SK-N-SH (cell line): Measurements from ENCODE around the gene LTB4R. TPM values are rescaled to one million over a fixed set of nuclear protein-coding genes. Genes with fewer than 3 reads are reported as not detected.

Experiments used
- CTCF ChIA-PET: fragments of 300-600, 350-600 bp; formaldehyde crosslinking; extraction: SDS; loops from one replicate; lab custom pipeline; 2021; lab: Yijun Ruan, JAX
- POLR2A ChIA-PET: fragments of 350-600 bp; sonication (Branson Sonifier 250); formaldehyde crosslinking; extraction: SDS; loops from one replicate; lab custom pipeline; 2020; ENCODE audit warnings: antibody characterized with exemption, inconsistent platforms; lab: Yijun Ruan, JAX
- DNase-seq: peaks from one replicate; pipeline ENCODE4 v3.0.0; 2012
- H2AFZ ChIP-seq: fragments of 200-600 bp; sonication (generic); 2 replicates; pipeline ENCODE4 v1.8.1; 2016; ENCODE audit warnings: antibody characterized with exemption, mild to moderate bottlenecking, low read depth
- H3F3A ChIP-seq: fragments of 200-600 bp; sonication (generic); replicated peaks from 2 replicates; pipeline ENCODE3; 2016; ENCODE audit warnings: antibody characterized with exemption, mild to moderate bottlenecking; ENCODE audit not compliant: insufficient read depth
- H3K27ac ChIP-seq, 2 experiments: fragments of 200-500 bp in 1 of 2; fragments of 200-600 bp in 1 of 2; sonication (Bioruptor generic) in 1 of 2; sonication (generic), shearing (Covaris generic) in 1 of 2; 2 replicates each; pipeline versions ENCODE4 v1.5.1 to v1.6.1; 2014 to 2016; ENCODE audit warnings: low read depth in 2 of 2, inconsistent platforms in 1 of 2, low read length in 1 of 2, mild to moderate bottlenecking in 1 of 2, mixed read lengths in 1 of 2
- H3K27me3 ChIP-seq: fragments of 200-600 bp; sonication (generic), shearing (Covaris generic); 2 replicates; pipeline ENCODE4 v1.6.1; 2016; ENCODE audit warnings: mixed run types; ENCODE audit not compliant: insufficient read depth
- H3K36me3 ChIP-seq, 2 experiments: fragments of 200-500 bp in 1 of 2; fragments of 200-600 bp in 1 of 2; sonication (Bioruptor generic) in 1 of 2; sonication (generic) in 1 of 2; replicated peaks in 1 of 2; 2 replicates each; pipeline versions ENCODE3 to v1.5.1; 2014 to 2016; ENCODE audit warnings: low read length in 1 of 2, mild to moderate bottlenecking in 1 of 2; ENCODE audit not compliant: insufficient read depth in 2 of 2, control insufficient read depth in 1 of 2
- H3K4me1 ChIP-seq, 2 experiments: fragments of 200-500 bp in 1 of 2; fragments of 200-600 bp in 1 of 2; sonication (Bioruptor generic) in 1 of 2; sonication (generic), shearing (Covaris generic) in 1 of 2; 2 replicates each; pipeline versions ENCODE4 v1.5.1 to v1.6.1; 2014 to 2016; ENCODE audit warnings: low read depth in 1 of 2, low read length in 1 of 2, mixed run types in 1 of 2; ENCODE audit not compliant: insufficient read depth in 2 of 2, control insufficient read depth in 1 of 2
- H3K4me2 ChIP-seq: fragments of 200-600 bp; sonication (generic), shearing (Covaris generic); 2 replicates; pipeline ENCODE4 v1.6.1; 2017; ENCODE audit warnings: mixed run types
- H3K4me3 ChIP-seq, 2 experiments: fragments of 200-500 bp in 1 of 2; fragments of 200-600 bp in 1 of 2; sonication (Bioruptor generic) in 1 of 2; sonication (generic), shearing (Covaris generic) in 1 of 2; 2 replicates each; pipeline versions ENCODE4 v1.5.1 to v1.8.1; 2014 to 2016; ENCODE audit warnings: low read depth in 2 of 2, inconsistent platforms in 1 of 2, low read length in 1 of 2, mild to moderate bottlenecking in 1 of 2, mixed read lengths in 1 of 2, moderate library complexity in 1 of 2
- H3K79me2 ChIP-seq: fragments of 200-600 bp; sonication (generic); 2 replicates; pipeline ENCODE4 v1.8.1; 2017; ENCODE audit warnings: mild to moderate bottlenecking; ENCODE audit not compliant: insufficient read depth
- H3K9ac ChIP-seq: fragments of 200-600 bp; sonication (generic); 2 replicates; pipeline ENCODE4 v1.6.1; 2017; ENCODE audit warnings: mixed run types
- H3K9me2 ChIP-seq: fragments of 200-600 bp; sonication (generic); 2 replicates; pipeline ENCODE4 v1.6.1; 2017; ENCODE audit warnings: mixed run types
- H3K9me3 ChIP-seq: fragments of 200-600 bp; sonication (generic); 2 replicates; pipeline ENCODE4 v1.6.1; 2017; ENCODE audit warnings: mixed run types, mild to moderate bottlenecking, moderate library complexity
- H4K20me1 ChIP-seq: fragments of 200-600 bp; sonication (generic); 2 replicates; pipeline ENCODE4 v1.6.1; 2017; ENCODE audit warnings: mild to moderate bottlenecking, mixed run types; ENCODE audit not compliant: insufficient read depth
- FOXJ3 ChIP-seq: sonication (generic); formaldehyde crosslinking; IDR thresholded peaks from 2 replicates; pipeline ENCODE4 v1.5.1; 2020; ENCODE audit warnings: mild to moderate bottlenecking, missing genetic modification reagents
- MXI1 ChIP-seq: IDR thresholded peaks from 2 replicates; pipeline ENCODE4 v1.6.1; 2012; ENCODE audit warnings: mild to moderate bottlenecking, low read depth, low read length, improper control_type of control experiment
- RAD21 ChIP-seq: IDR thresholded peaks from 2 replicates; pipeline ENCODE4 v1.6.1; 2012; ENCODE audit warnings: mild to moderate bottlenecking, low read length
- RCOR1 ChIP-seq: fragments of 150-350 bp; IDR thresholded peaks from 2 replicates; pipeline ENCODE4 v1.6.1; 2017; ENCODE audit warnings: antibody characterized with exemption, low read length
- RXRA ChIP-seq: IDR thresholded peaks from 2 replicates; pipeline ENCODE4 v1.4.0; 2012; ENCODE audit warnings: low read depth, mild to moderate bottlenecking, borderline replicate concordance
- SMC3 ChIP-seq: IDR thresholded peaks from 2 replicates; pipeline ENCODE4 v1.6.1; 2012; ENCODE audit warnings: low read depth, low read length, improper control_type of control experiment
- TEAD4 ChIP-seq: IDR thresholded peaks from 2 replicates; pipeline ENCODE4 v1.4.0; 2012; ENCODE audit warnings: mild to moderate bottlenecking, borderline replicate concordance; ENCODE audit not compliant: insufficient read depth
- WGBS: methylation state at CpG from one replicate; pipeline ENCODE4 v1.1.6; 2017; ENCODE audit warnings: low lambda C conversion rate; 5-methylcytosine and 5-hydroxymethylcytosine counted together
- polyA plus RNA-seq, 3 experiments: library from polyadenylated mRNA; depleted of rRNA; stranded (reverse); fragments of >200 nt; gene quantifications; 2 replicates each; pipeline ENCODE4 v1.2.3, GENCODE V29; 2012
- TF ChIP-seq, protein P1 (sequence below): IDR thresholded peaks from 2 replicates; pipeline ENCODE4 v1.4.0; 2012; ENCODE audit warnings: low read depth, borderline replicate concordance
- TF ChIP-seq, protein P2 (sequence below): fragments of 200-600 bp; sonication (generic); IDR thresholded peaks from 2 replicates; pipeline ENCODE4 v1.6.1; 2017; ENCODE audit warnings: antibody characterized with exemption, mild to moderate bottlenecking, moderate library complexity
- TF ChIP-seq, protein P3 (sequence below): IDR thresholded peaks from 2 replicates; pipeline ENCODE4 v1.6.1; 2012; ENCODE audit warnings: mild to moderate bottlenecking, low read depth, low read length, moderate library complexity

The LTB4R gene
- polyA plus RNA-seq, 1 of the 3 experiments (the other 2 are of a cell fraction), result 11.9 TPM

DNA sequence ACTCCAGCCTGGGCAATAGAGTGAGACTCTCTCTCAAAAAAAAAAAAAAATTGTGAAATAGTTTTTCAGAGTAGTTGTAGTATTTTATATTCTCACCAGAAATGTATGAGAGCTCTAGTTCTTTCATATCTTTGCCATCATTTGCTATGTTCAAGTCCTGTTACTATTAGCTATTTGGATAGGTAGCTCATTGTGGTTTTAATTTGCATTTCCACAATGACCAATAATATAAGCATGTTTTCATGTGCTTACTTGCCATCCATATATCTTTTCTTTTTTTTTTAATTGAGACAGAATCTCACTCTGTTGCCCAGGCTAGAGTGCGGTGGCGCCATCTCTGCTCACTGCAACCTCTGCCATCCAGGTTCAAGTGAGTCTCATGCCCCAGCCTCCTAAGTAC lies 36.9 kb downstream of the LTB4R start:
- CTCF ChIA-PET, result interaction anchor here (0.7 to 5.6 kb wide), 6 partner anchors 14 to 88 kb away, joined by 3 to 98 read pairs (median 26); partner anchors contain the start of gene ADCY4
- H3K4me3 ChIP-seq, result no peak overlapping the region
- H3K4me1 ChIP-seq, result no peaks in the 10 kb centered on the region; a peak in 1 of 4 replicates
- no peaks in the 10 kb centered on the region for H3K9me2 ChIP-seq
- no peaks in the 10 kb centered on the region for H3F3A ChIP-seq
- POLR2A ChIA-PET, result interaction anchor here (0.6 kb wide), 1 partner anchor 10 kb away, joined by 4 read pairs; no protein-coding TSS in a partner anchor
- no peak overlapping the region for H3K9ac ChIP-seq
- H2AFZ ChIP-seq, result no peak overlapping the region
- TF ChIP-seq RXRA (no peak), RAD21 (no peak), RCOR1 (no peak), SMC3 (no peak), FOXJ3 (CRISPR knock-in tag) (no peak), MXI1 (no peak), TEAD4 (no peak)
- TF ChIP-seq, protein P1, sequence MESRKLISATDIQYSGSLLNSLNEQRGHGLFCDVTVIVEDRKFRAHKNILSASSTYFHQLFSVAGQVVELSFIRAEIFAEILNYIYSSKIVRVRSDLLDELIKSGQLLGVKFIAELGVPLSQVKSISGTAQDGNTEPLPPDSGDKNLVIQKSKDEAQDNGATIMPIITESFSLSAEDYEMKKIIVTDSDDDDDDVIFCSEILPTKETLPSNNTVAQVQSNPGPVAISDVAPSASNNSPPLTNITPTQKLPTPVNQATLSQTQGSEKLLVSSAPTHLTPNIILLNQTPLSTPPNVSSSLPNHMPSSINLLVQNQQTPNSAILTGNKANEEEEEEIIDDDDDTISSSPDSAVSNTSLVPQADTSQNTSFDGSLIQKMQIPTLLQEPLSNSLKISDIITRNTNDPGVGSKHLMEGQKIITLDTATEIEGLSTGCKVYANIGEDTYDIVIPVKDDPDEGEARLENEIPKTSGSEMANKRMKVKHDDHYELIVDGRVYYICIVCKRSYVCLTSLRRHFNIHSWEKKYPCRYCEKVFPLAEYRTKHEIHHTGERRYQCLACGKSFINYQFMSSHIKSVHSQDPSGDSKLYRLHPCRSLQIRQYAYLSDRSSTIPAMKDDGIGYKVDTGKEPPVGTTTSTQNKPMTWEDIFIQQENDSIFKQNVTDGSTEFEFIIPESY, result no peak
- TF ChIP-seq, protein P2, sequence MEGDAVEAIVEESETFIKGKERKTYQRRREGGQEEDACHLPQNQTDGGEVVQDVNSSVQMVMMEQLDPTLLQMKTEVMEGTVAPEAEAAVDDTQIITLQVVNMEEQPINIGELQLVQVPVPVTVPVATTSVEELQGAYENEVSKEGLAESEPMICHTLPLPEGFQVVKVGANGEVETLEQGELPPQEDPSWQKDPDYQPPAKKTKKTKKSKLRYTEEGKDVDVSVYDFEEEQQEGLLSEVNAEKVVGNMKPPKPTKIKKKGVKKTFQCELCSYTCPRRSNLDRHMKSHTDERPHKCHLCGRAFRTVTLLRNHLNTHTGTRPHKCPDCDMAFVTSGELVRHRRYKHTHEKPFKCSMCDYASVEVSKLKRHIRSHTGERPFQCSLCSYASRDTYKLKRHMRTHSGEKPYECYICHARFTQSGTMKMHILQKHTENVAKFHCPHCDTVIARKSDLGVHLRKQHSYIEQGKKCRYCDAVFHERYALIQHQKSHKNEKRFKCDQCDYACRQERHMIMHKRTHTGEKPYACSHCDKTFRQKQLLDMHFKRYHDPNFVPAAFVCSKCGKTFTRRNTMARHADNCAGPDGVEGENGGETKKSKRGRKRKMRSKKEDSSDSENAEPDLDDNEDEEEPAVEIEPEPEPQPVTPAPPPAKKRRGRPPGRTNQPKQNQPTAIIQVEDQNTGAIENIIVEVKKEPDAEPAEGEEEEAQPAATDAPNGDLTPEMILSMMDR, result no peak
- TF ChIP-seq, protein P3, sequence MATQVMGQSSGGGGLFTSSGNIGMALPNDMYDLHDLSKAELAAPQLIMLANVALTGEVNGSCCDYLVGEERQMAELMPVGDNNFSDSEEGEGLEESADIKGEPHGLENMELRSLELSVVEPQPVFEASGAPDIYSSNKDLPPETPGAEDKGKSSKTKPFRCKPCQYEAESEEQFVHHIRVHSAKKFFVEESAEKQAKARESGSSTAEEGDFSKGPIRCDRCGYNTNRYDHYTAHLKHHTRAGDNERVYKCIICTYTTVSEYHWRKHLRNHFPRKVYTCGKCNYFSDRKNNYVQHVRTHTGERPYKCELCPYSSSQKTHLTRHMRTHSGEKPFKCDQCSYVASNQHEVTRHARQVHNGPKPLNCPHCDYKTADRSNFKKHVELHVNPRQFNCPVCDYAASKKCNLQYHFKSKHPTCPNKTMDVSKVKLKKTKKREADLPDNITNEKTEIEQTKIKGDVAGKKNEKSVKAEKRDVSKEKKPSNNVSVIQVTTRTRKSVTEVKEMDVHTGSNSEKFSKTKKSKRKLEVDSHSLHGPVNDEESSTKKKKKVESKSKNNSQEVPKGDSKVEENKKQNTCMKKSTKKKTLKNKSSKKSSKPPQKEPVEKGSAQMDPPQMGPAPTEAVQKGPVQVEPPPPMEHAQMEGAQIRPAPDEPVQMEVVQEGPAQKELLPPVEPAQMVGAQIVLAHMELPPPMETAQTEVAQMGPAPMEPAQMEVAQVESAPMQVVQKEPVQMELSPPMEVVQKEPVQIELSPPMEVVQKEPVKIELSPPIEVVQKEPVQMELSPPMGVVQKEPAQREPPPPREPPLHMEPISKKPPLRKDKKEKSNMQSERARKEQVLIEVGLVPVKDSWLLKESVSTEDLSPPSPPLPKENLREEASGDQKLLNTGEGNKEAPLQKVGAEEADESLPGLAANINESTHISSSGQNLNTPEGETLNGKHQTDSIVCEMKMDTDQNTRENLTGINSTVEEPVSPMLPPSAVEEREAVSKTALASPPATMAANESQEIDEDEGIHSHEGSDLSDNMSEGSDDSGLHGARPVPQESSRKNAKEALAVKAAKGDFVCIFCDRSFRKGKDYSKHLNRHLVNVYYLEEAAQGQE, result no peak
- TF ChIP-seq, all 33 proteins: peak for 0
- Histone ChIP-seq H3K36me3 (no peaks in the 10 kb centered on the region), H3K27me3 (peaks cover 82% of the 10 kb centered on the region), H3K4me2 (no peak overlapping the region), H3K79me2 (no peaks in the 10 kb centered on the region), H4K20me1 (no peaks in the 10 kb centered on the region), H3K27ac (no peak overlapping the region), H3K9me3 (no peaks in the 10 kb centered on the region)
- no peak for DNase-seq
- WGBS, result 50% methylated on average over 2 of the region's 2 CpGs
